Superior temporal gyrus (tissue), 1 donor: ENCODE measurements around the gene CRELD2.

ENCODE experiments used
- DNase-seq: peaks from one replicate; pipeline ENCODE4 v3.0.0-alpha.2; 2016; ENCODE audit errors: extremely low spot score

CRELD2 gene

DNA sequence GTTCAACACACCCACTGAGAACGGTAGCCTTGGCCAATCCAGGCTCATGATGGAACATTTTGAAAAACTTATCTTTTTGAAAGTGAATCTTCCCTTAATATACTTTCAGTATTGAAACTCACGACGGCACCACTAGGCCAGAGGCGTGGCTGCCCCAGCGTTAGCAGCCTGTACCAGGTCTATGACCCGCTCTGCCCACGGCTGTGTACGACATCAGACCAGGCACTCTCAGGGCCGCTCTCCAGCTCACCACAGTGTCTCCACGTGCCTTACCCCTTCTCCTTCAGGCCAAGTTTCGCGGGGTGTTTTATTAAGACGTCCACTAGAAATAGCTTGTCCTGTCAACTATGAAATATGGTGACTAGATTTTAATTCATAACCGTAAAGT, 31.4 kb upstream of the CRELD2 start:
- no peak for DNase-seq

- DNase-seq = no peak
Observed at GRCh38 chr22:49887702-49888101, 30.7 kb upstream of the CRELD2 start.

DNA sequence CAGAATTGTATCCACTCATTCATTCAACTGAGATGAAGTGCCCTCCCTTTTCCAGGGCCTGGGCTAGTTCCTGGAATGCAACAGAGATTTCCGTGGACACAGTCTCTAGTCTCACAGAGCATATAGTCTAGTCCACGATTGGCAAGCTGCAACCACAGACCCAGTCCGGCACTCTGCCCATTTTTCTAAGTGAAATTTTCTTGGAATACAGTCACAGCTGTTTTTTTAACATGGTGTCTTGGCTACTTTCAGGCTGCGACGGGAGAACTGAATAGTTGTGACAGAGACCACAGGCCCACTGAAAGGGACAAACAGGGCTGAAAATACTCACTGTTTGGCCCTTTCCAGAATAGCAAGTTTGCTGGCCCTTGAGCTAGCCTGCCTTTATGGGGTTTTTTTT, 29.4 kb upstream of the CRELD2 start:
- DNase-seq = no peak

DNA sequence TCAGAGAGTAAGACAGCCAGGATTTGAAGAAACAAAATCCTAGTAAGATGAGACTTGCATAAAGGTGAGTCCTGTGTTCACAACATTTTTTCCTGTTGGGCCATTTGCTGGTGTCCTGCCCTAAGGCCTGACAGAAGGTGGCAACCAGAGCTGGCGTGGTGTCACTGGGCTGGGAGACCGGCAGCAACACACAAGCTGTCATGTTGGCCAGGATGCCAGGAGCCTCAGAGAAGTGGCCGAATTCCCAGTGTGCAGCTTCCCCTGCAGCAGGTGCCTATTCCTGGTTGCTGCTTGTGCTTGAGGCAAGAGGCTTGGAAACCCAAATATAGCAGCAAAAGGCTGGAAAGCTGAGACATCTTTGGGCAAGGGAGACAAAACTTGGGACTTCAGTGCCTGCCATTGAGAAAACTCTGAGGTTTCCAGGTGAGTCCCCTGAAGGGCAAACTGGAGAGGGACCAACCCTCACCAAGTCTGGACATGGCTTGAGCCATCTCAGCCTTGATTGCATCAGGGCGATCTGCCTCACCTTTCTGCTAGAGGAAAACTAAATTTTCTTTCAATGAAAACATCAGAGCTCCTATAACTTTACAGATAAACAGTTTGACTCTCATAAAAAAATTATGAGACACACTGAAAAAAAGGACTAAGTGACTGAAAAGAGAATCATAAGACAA, 26.1 kb upstream of the CRELD2 start:
- peak; percentile 25 for DNase-seq

GRCh38 chr22:49893025-49893424, 25.4 kb upstream of the CRELD2 start:
- no peak for DNase-seq

GRCh38 chr22:49894322-49895054, 23.9 kb upstream of the CRELD2 start:
- no peak for DNase-seq

GRCh38 chr22:49896201-49896600, 22.2 kb upstream of the CRELD2 start:
- no peak for DNase-seq

- DNase-seq = no peak
Observed at GRCh38 chr22:49897015-49897684, 21.3 kb upstream of the CRELD2 start.

DNA sequence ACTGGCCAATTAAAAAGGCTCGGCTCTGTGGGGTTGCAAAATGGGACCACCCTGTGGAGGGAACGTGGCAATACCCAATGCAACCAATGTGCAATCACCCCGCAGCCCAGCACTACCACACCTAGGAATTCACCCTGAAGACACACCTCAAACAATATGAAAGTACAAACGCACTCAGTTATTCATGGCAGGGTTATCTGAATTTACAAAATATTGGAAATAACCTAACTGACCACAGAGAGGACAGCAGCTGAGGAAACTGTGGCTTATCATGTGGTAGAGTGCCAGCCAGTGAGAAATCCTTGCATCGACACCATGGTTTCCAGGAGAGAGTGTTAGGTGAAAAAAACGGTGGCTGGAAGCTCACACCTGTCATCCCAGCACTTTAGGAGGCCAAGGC, 18.9 kb upstream of the CRELD2 start:
- DNase-seq = no peak

GRCh38 chr22:49900441-49901230, 17.8 kb upstream of the CRELD2 start:
- no peak for DNase-seq

GRCh38 chr22:49901457-49901856, 17.0 kb upstream of the CRELD2 start:
- no peak for DNase-seq

DNA sequence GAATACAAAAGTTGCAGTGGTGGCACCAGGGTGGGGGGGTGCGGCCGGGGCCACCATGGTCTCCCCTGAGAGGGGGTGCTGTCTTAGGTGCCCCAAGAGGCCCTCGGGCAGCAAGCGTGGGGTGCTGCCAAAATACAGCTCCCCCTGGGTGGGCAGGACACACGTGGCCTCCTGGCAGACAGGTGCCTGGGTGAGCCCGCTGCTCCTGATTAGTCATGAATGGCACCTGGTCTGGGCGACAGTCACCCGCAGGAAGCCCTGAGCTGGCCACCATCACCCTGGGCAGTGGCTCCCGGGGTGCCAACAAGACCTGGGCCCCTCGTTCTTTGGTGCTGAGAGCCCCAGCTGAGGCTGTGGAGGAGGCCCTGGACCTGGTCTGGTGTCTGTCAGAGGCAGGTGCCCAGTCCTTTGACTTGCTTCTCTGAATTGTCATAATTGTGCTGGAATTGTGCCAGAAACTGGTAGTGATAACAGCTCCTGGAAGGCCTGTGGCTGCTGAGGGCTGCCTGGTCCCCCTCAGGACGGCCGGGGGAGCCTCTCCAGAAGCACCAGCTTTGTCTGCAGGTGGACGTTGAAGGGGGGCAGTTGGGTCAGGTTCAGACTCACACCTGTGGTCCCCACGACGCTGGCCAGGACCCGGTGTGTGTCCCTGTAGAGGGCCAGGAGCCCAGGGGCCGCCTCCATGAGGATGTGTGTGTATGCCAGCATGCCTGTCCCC, 15.0 kb upstream of the CRELD2 start:
- DNase-seq = no peak

GRCh38 chr22:49904040-49904369, 14.4 kb upstream of the CRELD2 start:
- DNase-seq = no peak

DNA sequence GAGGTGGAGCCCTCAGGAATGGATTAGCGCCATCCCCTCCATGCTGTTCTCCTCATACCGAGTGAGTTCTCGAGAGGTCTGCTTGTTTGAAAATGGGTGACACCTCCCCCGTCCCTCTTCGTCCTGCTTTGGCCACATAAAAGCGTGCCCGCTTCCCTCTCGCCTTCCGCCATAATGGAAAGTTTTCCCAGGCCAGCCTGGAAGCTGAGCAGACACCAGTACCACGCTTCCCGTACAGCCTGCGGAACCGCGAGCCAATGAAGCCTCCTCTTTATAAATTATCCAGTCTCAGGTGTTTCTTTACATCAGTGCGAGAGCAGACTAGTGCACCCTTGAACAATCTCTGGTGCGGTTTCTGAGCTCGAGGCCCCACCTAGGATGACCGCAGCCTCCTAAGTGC, 13.0 kb upstream of the CRELD2 start:
- no peak for DNase-seq

GRCh38 chr22:49906071-49906798, 12.2 kb upstream of the CRELD2 start:
- no peak for DNase-seq

DNA sequence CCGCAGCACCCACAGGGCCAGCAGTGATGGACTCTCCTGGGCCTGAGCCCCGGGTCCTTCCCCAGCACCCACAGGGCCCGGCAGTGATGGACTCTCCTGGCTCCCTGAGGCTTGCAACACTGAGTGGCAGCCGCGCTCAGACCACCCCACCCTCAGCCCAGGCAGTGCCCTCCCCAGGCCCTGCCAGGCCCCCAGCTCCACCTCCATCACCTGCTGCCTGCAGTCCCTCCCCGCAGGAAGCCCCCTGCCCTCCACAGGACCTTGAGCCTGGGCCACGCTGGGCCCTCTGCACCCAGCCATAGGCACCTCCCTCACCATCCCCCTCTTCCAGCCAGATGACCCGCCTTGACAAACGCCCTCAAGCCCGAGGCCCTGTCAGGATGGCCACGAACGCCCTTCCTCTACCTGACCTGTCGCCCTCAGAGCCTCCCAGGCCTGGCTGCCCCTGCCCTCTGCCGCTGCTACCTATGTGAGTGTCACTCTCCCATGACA, 11.6 kb upstream of the CRELD2 start:
- DNase-seq = no peak

- DNase-seq = no peak
Observed at GRCh38 chr22:49907807-49908206, 10.6 kb upstream of the CRELD2 start.

DNA sequence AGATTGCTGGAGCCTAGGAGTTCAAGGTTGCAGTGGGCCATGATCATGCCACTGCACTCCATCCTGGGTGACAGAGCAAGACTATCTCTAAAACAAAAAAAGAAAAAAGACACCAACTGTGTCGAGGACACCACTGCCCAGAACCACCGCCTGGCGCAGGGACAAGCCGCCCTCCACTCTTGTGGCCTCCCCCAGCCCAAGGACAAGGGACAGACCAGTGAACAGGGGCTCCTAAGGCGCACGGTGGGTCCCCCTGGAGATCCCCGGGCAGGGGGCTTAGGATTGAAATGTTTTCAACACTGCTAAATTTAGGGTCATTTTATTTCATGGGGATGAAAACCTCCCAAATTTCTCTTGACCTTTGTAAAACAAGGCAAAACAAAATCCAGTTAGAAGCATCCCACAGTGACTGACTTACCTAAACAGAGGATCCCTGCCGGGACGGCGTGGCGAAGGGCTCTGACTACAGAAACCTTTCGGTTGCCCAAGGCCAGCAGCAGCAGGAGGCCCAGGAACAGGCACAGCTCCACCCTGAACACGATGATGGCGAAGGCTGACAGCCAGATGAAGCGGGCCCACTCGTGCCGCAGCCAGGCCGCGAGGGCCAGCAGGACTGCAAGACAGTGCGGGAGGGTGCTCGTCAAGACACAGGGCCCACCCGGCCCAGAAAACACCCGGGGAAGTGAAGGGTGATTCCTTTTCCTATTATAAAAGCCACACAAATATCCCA, 8.8 kb upstream of the CRELD2 start:
- DNase-seq = no peak

DNA sequence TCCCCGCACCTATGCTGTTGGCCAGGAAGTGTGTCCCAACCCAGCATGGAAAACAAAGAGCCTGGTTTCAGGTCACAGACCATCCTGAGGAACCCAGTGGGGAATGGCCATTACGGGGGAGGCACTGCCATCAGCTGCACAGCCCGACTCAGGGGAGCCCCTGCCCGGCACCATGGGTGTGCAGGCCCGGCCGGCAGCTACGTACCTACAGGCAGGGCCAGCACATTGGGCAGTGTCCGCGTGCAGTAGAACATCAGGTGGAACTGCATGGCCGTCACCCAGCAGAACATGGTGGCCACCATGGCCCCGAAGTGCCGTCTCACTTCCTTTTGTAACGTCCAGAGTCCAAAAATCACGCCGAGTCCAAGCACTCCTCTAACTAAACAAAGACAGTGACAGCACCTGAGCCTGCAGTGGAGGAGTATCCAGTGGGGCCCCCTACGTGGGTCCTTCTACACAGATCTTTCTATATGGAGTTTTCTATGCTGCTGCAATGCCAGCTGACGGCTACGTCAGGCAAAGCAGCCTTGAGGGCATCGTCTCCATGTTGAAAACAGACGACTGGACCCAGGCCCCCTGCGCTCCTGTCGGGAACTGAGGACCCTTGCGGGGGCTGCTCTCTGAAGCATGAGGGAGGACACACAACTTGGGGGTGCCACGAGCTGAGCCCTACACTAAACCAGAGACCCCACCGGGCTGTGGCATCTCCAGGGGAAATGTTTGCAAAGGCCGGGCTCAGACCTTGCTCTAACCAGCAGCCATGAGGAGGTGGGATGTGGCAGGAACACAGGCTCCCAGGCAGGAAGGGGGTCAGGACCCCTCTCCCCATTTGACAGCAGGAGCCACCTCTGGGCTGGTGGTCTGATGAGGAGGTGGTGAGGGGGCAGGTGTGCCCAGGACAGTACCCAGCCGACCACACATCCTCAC, 7.9 kb upstream of the CRELD2 start:
- no peak for DNase-seq
